ENCODE measurements around the gene DEFB128. TPM values are rescaled to one million over a fixed set of nuclear protein-coding genes. Genes with fewer than 3 reads are reported as not detected.
A peak's percentile ranks its signal among the peaks of the same experiment; 100 is the strongest.
"Not testable (repeated sequence)": the region's sequence is repeated elsewhere in the genome, so short reads cannot be mapped to it uniquely, and the experiment has no call there.

The DEFB128 gene
- total and polyA plus RNA-seq, 9 donors: not detected

DNA sequence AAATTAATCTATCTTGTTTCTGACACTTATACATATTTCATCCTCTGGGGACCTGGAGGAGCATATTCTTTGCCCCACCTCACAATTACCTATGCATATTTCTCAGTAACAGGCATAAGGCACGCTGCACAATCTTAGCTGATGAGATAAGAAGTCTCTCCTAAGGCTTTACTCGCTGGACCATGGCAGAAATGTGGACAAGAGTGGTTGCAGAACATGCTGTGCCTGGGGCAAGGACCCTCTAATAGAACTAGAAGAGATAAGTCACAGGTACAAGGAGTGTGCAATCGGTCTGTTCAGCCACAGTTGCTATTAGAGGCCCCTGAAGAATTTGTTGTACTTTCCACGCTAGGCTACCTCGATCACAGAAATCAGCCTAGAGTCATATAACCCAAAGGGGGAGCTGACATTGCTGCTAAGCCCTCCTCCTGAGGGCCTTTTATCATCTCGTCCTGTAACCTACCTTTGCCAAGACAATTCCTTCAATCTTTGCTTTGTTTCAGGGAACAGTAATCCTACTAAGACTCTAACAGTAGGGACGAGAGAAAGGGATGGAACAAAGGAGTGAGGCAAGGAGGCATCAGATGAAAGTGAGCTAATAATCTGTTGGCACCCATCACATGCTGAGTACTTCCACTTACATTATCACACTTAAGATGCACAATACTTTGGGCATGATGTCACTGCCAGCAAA lies 21.4 kb upstream of the DEFB128 start:
- WGBS, 3 donors: 34 to 51% (median 36%) methylated on average over 7 of the region's 7 CpGs
- Histone ChIP-seq H3K27ac (no peak overlapping the region), H3K36me3 (no peaks in the 10 kb centered on the region), H3K9me3 (no peaks in the 10 kb centered on the region), H3K27me3 (no peaks in the 10 kb centered on the region), H3K4me3 (no peak overlapping the region), H3K4me1 (ENCODE audit: insufficient read depth) (no peaks in the 10 kb centered on the region)
- intact Hi-C loops (cut with DNase I): no loop called here
- TF ChIP-seq, protein P1, sequence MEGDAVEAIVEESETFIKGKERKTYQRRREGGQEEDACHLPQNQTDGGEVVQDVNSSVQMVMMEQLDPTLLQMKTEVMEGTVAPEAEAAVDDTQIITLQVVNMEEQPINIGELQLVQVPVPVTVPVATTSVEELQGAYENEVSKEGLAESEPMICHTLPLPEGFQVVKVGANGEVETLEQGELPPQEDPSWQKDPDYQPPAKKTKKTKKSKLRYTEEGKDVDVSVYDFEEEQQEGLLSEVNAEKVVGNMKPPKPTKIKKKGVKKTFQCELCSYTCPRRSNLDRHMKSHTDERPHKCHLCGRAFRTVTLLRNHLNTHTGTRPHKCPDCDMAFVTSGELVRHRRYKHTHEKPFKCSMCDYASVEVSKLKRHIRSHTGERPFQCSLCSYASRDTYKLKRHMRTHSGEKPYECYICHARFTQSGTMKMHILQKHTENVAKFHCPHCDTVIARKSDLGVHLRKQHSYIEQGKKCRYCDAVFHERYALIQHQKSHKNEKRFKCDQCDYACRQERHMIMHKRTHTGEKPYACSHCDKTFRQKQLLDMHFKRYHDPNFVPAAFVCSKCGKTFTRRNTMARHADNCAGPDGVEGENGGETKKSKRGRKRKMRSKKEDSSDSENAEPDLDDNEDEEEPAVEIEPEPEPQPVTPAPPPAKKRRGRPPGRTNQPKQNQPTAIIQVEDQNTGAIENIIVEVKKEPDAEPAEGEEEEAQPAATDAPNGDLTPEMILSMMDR (IDR thresholded peaks at IDR 0.05): no peak
- TF ChIP-seq EP300 (IDR thresholded peaks at IDR 0.05) (no peak), POLR2A (IDR thresholded peaks at IDR 0.05) (no peak)
- no peak for DNase-seq

DNA sequence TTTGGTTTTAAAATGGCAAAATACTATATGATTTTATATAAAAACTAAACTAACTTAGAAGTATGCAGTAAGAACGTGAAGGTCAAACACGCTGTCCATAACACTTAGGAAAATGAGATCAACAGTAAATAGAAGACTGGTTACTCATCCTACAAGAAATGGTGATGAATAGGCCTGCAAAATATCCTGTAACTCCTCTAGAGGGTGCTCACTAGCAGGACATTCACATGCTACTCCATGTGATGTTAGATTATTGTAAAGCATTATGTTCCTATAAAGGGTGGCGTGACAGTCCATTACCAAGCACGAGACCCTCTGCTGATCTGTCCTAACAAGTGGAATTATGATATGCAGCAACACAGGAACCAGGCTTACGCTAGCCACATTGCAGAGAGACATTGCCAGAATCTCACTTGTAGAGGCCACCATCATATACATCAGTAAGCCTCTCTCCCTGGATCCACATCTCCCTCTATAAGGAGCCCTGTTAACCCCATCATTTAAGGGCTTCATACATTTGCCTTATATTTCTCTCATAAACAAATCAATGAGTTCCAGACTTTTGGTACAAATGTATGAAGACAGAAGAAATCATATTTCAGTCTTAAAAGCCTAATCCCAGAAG lies 19.5 kb upstream of the DEFB128 start:
- H3K9me3 ChIP-seq: no peaks in the 10 kb centered on the region
- H3K27me3 ChIP-seq: no peaks in the 10 kb centered on the region
- intact Hi-C loops (cut with DNase I): no loop called here
- no peaks in the 10 kb centered on the region for H3K36me3 ChIP-seq
- DNase-seq: no peak
- no peaks in the 10 kb centered on the region for H3K4me1 ChIP-seq (ENCODE audit: insufficient read depth)
- no peak overlapping the region for H3K4me3 ChIP-seq
- H3K27ac ChIP-seq: no peak overlapping the region
- no peak for TF ChIP-seq EP300 (IDR thresholded peaks at IDR 0.05)
- TF ChIP-seq, protein P1 (IDR thresholded peaks at IDR 0.05): peak; percentile 14 to 36 (median 24)
- WGBS, 3 donors: 11 to 22% (median 13%) methylated on average over 5 of the region's 5 CpGs

DNA sequence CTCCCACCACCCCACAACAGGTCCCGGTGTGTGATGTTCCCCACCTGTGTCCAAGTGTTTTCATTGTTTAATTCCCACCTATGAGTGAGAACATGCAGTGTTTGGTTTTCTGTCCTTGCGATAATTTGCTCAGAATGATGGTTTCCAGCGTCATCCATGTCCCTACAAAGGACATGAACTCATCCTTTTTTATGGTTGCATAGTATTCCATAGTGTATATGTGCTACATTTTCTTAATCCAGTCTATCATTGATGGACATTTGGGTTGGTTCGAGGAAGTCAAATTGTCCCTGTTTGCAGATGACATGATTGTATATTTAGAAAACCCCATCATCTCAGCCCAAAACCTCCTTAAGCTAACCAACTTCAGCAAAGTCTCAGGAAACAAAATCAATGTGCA lies 14.1 kb upstream of the DEFB128 start:
- H3K9me3 ChIP-seq; DNase-seq; H3K27ac ChIP-seq; intact Hi-C loops (cut with DNase I); H3K4me1 ChIP-seq (ENCODE audit: insufficient read depth); H3K4me3 ChIP-seq; H3K27me3 ChIP-seq; H3K36me3 ChIP-seq: not testable (repeated sequence)
- whole genome bisulfite sequencing, 3 donors: 65 to 78% (median 67%) methylated on average over 4 of the region's 4 CpGs

DNA sequence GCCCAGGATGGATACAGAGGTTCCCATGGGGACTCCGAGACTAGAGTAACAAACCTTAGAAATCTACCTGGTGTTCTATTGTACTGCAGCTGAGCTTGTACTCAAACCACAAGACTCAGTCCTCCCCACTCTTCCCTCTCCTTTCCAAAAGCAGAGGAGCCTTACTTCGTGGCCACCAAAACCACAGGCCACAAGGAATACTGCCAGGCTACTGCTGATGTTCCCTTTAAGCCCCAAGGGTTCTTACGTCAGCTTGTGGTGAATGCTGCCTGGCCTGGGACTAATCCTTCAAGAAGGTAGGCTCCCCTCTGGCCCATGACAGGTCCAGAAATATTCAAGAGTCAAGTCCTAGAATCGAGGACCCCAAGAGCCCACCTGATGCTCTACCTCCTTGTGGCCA lies 10.5 kb upstream of the DEFB128 start:
- H3K27ac ChIP-seq: no peak overlapping the region
- no peaks in the 10 kb centered on the region for H3K36me3 ChIP-seq
- TF ChIP-seq EP300 (IDR thresholded peaks at IDR 0.05) (no peak), POLR2A (IDR thresholded peaks at IDR 0.05) (no peak)
- TF ChIP-seq, protein P1 (IDR thresholded peaks at IDR 0.05): no peak
- no peak overlapping the region for H3K4me3 ChIP-seq
- no peaks in the 10 kb centered on the region for H3K9me3 ChIP-seq
- H3K4me1 ChIP-seq (ENCODE audit: insufficient read depth): no peaks in the 10 kb centered on the region
- no peaks in the 10 kb centered on the region for H3K27me3 ChIP-seq
- intact Hi-C loops (cut with DNase I): no loop called here
- 58 to 64% (median 63%) methylated on average over 4 of the region's 4 CpGs for whole genome bisulfite sequencing, 3 donors
- no peak for DNase-seq

DNA sequence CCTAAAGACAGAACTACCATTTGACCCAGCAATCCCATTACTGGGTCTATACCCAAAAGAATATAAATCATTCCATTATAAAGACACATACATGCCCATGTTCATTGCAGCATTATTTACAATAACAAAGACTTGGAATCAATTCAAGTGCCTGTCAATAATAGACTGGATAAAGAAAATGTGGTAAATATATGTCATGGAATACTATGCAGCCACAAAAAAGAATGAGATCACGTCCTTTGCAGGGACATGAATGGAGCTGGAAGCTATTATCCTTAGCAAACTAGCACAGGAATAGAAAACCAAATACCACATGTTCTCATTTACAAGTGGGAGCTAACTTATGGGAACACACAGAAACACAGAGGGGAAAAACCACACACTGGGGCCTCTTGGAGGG lies 8.7 kb upstream of the DEFB128 start:
- Histone ChIP-seq H3K27me3 (no peaks in the 10 kb centered on the region), H3K27ac (no peak overlapping the region), H3K36me3 (no peaks in the 10 kb centered on the region), H3K4me3 (no peak overlapping the region), H3K4me1 (ENCODE audit: insufficient read depth) (no peaks in the 10 kb centered on the region), H3K9me3 (no peaks in the 10 kb centered on the region)
- DNase-seq: no peak
- intact Hi-C loops (cut with DNase I): no loop called here
- 73 to 78% (median 78%) methylated on average over 1 of the region's 1 CpG for WGBS, 3 donors
- TF ChIP-seq, protein P1 (IDR thresholded peaks at IDR 0.05): no peak
- no peak for TF ChIP-seq POLR2A (IDR thresholded peaks at IDR 0.05)
- TF ChIP-seq EP300 (IDR thresholded peaks at IDR 0.05): no peak

Data from ovary (tissue), 9 donors.